Right lobe of liver (tissue), 6 donors: ENCODE results near the gene PPEF1. TPM values are rescaled to one million over a fixed set of nuclear protein-coding genes. Genes with fewer than 3 reads are reported as not detected.

Experiments used
- ATAC-seq, 4 donors: fragments of 200-7000 bp; cut with Tn5 transposase; one replicate each; pipeline ENCODE4 v1.9.1; 2020; ENCODE audit warnings: mild to moderate bottlenecking in 4 of 4, moderate library complexity in 4 of 4
- DNase-seq, 3 donors: peaks; one replicate each; pipeline ENCODE4 v3.0.0-alpha.2; 2020
- H3K27ac ChIP-seq, 3 donors: fragments of 200-600 bp; one replicate each; pipeline ENCODE4 v1.8.0; 2022
- H3K27me3 ChIP-seq, 2 donors: fragments of 200-600 bp; one replicate each; pipeline ENCODE4 v1.8.0; 2022
- H3K36me3 ChIP-seq, 4 donors: fragments of 200-600 bp; sonication (generic) in 1 of 4; one replicate each; pipeline versions ENCODE4 v1.5.1 to v1.8.0; 2017 to 2022; ENCODE audit warnings: control low read depth in 1 of 4
- H3K4me1 ChIP-seq, 4 donors: fragments of 200-600 bp; sonication (generic) in 1 of 4; one replicate each; pipeline versions ENCODE4 v1.5.1 to v1.8.0; 2017 to 2022; ENCODE audit warnings: control low read depth in 1 of 4
- H3K4me3 ChIP-seq, 3 donors: fragments of 200-600 bp; one replicate each; pipeline ENCODE4 v1.8.0; 2022
- H3K9me3 ChIP-seq, 4 donors: fragments of 200-600 bp; sonication (generic) in 1 of 4; one replicate each; pipeline versions ENCODE4 v1.5.1 to v1.8.0; 2017 to 2022; ENCODE audit warnings: control low read depth in 1 of 4
- POLR2A ChIP-seq: fragments of 450-650 bp; IDR thresholded peaks from one replicate; pipeline ENCODE4 v1.6.1; 2017; ENCODE audit warnings: antibody characterized with exemption, mild to moderate bottlenecking
- WGBS: methylation state at CpG from one replicate; pipeline ENCODE4 v1.1.6; 2018; ENCODE audit warnings: low coverage, low lambda C conversion rate; ENCODE audit not compliant: insufficient coverage; ENCODE audit errors: missing lambda C conversion rate; 5-methylcytosine and 5-hydroxymethylcytosine counted together
- intact Hi-C, 2 donors: fragments of 100-400 bp; cut with DNase I; formaldehyde crosslinking; loops; one replicate each; pipeline versions ENCODE4 v1.11.2 to v1.14.1; 2022
- total RNA-seq, 6 experiments: library from RNA; depleted of rRNA in 2 of 6; stranded (reverse); fragments of >200 nt in 2 of 6; fragmentation: NEBNext Ultra II Directional in 3 of 6; extraction: Animal tissue kit (Norgen Biotek cat#: 25700) in 3 of 6; gene quantifications; one replicate each; pipeline versions ENCODE4 v1.1.0 to v1.2.4, GENCODE V29; 2016 to 2023
- TF ChIP-seq, protein P1 (sequence below), 4 donors: fragments of 200-600 bp in 3 of 4; fragments of 450-650 bp in 1 of 4; IDR thresholded peaks; one replicate each; pipeline versions ENCODE4 v1.5.1 to v1.8.0; 2016 to 2022; ENCODE audit warnings: antibody characterized with exemption in 4 of 4, mild to moderate bottlenecking in 2 of 4
- donor health status: DM: no; HTN: yes; CAD: no.
- donor health status: DM: no; HTN: no; CAD: no.
- donor health status: DM: no; HTN: no; CAD: no.
- donor health status: DM: no; HTN: yes; CAD: no.
- donor health status: DM: no; HTN: yes; CAD: no.

The PPEF1 gene
- total RNA-seq, 6 experiments from 2014 or later: not detected

- Histone ChIP-seq H3K27ac (no peak overlapping the region), H3K9me3 (no peaks in the 10 kb centered on the region), H3K36me3 (no peaks in the 10 kb centered on the region), H3K4me1 (no peaks in the 10 kb centered on the region), H3K4me3 (no peak overlapping the region), H3K27me3 (no peaks in the 10 kb centered on the region)
- DNase-seq (no peak), ATAC-seq (no peak)
- TF ChIP-seq POLR2A: no peak
- TF ChIP-seq, protein P1, sequence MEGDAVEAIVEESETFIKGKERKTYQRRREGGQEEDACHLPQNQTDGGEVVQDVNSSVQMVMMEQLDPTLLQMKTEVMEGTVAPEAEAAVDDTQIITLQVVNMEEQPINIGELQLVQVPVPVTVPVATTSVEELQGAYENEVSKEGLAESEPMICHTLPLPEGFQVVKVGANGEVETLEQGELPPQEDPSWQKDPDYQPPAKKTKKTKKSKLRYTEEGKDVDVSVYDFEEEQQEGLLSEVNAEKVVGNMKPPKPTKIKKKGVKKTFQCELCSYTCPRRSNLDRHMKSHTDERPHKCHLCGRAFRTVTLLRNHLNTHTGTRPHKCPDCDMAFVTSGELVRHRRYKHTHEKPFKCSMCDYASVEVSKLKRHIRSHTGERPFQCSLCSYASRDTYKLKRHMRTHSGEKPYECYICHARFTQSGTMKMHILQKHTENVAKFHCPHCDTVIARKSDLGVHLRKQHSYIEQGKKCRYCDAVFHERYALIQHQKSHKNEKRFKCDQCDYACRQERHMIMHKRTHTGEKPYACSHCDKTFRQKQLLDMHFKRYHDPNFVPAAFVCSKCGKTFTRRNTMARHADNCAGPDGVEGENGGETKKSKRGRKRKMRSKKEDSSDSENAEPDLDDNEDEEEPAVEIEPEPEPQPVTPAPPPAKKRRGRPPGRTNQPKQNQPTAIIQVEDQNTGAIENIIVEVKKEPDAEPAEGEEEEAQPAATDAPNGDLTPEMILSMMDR (IDR thresholded peaks at IDR 0.05): no peak
- 24% methylated on average over 2 of the region's 15 CpGs for WGBS
- intact Hi-C loops: no loop called here
Observed at GRCh38 chrX:18875256-18875878, 167.9 kb downstream of the PPEF1 start.

DNA sequence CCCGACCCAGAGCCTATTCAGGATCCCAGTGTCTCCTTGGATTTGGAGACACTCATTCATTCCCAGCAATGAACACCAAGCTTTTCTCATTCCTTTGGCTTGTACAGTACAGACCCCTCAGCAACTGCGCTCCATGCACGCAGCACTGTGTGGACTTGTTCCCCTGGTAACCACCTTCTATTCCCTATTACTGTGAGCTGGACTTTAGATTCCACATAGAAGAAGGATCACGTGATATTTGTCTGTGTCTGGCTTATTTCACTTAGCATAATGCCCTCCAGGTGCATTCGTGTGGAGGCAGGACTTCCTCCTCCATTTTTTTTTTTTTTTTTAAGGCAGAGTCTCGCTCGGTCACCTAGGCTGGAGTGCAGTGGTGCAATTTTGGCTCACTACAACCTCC is 170.0 kb downstream of the PPEF1 start:
- no peak overlapping the region for H3K27ac ChIP-seq
- H3K9me3 ChIP-seq: no peaks in the 10 kb centered on the region
- no peaks in the 10 kb centered on the region for H3K27me3 ChIP-seq
- 55% methylated on average over 5 of the region's 7 CpGs for WGBS
- DNase-seq (no peak), ATAC-seq (peak; percentile 40 to 74 (median 55))
- H3K36me3 ChIP-seq: no peaks in the 10 kb centered on the region
- TF ChIP-seq, protein P1 (IDR thresholded peaks at IDR 0.05): no peak
- TF ChIP-seq POLR2A: no peak
- intact Hi-C loops: no loop called here
- no peaks in the 10 kb centered on the region for H3K4me1 ChIP-seq
- H3K4me3 ChIP-seq: no peak overlapping the region

Other genes with a start within 250 kb of the PPEF1 start
- gene RS1, start 35.5 kb upstream of the PPEF1 start, total RNA-seq: not detected